K562 (cell line): ENCODE measurements around the gene TMEM239. TPM values are rescaled to one million over a fixed set of nuclear protein-coding genes. Genes with fewer than 3 reads are reported as not detected.

Experiments used
- CSDE1 ChIP-seq, 2 experiments: fragments of 450-650 bp; IDR thresholded peaks; 2 replicates each; pipeline ENCODE4 v1.6.1; 2016; ENCODE audit warnings: mild to moderate bottlenecking in 1 of 2
- FOXM1 ChIP-seq, 2 experiments: fragments of 450-650 bp in 1 of 2; sonication (generic) in 1 of 2; formaldehyde crosslinking in 1 of 2; IDR thresholded peaks; 2 replicates each; pipeline versions ENCODE4 v1.6.1 to v1.9.0; 2017 to 2022; ENCODE audit warnings: low read depth in 2 of 2, mild to moderate bottlenecking in 2 of 2, missing genetic modification reagents in 1 of 2, moderate library complexity in 1 of 2
- HDAC2 ChIP-seq: fragments of 450-650 bp; IDR thresholded peaks from 2 replicates; pipeline ENCODE4 v1.6.1; 2016; ENCODE audit warnings: mild to moderate bottlenecking
- HMBOX1 ChIP-seq: sonication (generic); IDR thresholded peaks from 2 replicates; pipeline ENCODE4 v1.6.1; 2016
- PRPF4 ChIP-seq: fragments of 200-400 bp; formaldehyde crosslinking; IDR thresholded peaks from one replicate; pipeline ENCODE4 v1.6.1; 2017; ENCODE audit warnings: low read length, low read depth, mild to moderate bottlenecking; ENCODE audit not compliant: insufficient read depth, poor library complexity, severe bottlenecking
- RUNX1 ChIP-seq: sonication (generic); IDR thresholded peaks from 2 replicates; pipeline ENCODE4 v1.6.1; 2016; ENCODE audit warnings: antibody characterized with exemption, low read depth
- polyA plus RNA-seq, 8 experiments: library from polyadenylated mRNA; depleted of rRNA in 4 of 8; stranded (reverse) in 5 of 8; unstranded in 3 of 8; fragments of >200 nt; fragmentation: Nextera tagmentation in 2 of 8; fragmentation: Illumina TruSeq in 1 of 8; extraction: Ambion mirVana in 2 of 8; extraction: Trizol in 1 of 8; gene quantifications; 2 replicates each; pipeline versions ENCODE4 v1.2.1 to v1.2.3, GENCODE V29; 2011 to 2014; ENCODE audit warnings: inconsistent platforms in 1 of 8, missing spikeins in 1 of 8
- total RNA-seq, 7 experiments: library from RNA; depleted of rRNA in 6 of 7; stranded (reverse); fragments of >200 nt in 6 of 7; fragmentation: Illumina TruSeq in 2 of 7; extraction: Trizol in 2 of 7; gene quantifications; 2 replicates each; pipeline versions ENCODE4 v1.2.1 to v1.2.3, GENCODE V29; 2011 to 2021; ENCODE audit warnings: low replicate concordance in 1 of 7
- TF ChIP-seq, protein P1 (sequence below): fragments of 200-600 bp; sonication (generic); IDR thresholded peaks from one replicate; pipeline ENCODE4 v1.6.1; 2012; ENCODE audit warnings: mild to moderate bottlenecking, low read depth, low read length, inconsistent platforms
- TF ChIP-seq, protein P2 (sequence below): fragments of 250-450 bp; sonication (Bioruptor Pico); IDR thresholded peaks from 2 replicates; pipeline ENCODE4 v1.8.0; 2021; ENCODE audit warnings: mild to moderate bottlenecking, moderate library complexity
- TF ChIP-seq, protein P3 (sequence below), 2 experiments: fragments of 450-650 bp in 1 of 2; sonication (generic) in 1 of 2; formaldehyde crosslinking; conservative IDR thresholded peaks; 2 replicates each; pipeline versions ENCODE4 v1.4.0 to v1.8.1; 2020 to 2022; ENCODE audit warnings: mild to moderate bottlenecking in 1 of 2, missing genetic modification reagents in 1 of 2

Gene TMEM239
- total and polyA plus RNA-seq, 9 of the 15 experiments (the other 6 are each of a cell fraction or from before 2014, with no cell fraction given) = not detected

DNA sequence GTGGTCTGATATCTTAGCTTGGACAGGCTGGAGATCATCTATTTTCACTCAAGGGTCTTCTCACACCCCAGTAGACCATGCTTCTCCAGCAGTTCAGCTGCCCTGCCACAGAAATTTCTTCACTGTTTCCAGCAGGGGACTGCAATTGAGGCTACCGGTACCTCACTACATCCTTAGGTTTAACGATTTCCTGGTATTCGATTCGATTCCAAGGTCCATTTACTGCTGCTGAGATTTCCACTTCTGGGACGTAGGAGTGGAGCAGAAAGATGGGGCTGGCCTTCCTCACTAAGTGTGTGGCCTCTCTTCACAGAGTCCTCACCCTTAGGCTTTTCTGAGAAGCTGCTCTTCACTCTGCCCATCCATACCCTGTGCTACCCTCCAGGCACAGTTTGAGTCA, 30.5 kb downstream of the TMEM239 start (continued):
- TF ChIP-seq, protein P1, sequence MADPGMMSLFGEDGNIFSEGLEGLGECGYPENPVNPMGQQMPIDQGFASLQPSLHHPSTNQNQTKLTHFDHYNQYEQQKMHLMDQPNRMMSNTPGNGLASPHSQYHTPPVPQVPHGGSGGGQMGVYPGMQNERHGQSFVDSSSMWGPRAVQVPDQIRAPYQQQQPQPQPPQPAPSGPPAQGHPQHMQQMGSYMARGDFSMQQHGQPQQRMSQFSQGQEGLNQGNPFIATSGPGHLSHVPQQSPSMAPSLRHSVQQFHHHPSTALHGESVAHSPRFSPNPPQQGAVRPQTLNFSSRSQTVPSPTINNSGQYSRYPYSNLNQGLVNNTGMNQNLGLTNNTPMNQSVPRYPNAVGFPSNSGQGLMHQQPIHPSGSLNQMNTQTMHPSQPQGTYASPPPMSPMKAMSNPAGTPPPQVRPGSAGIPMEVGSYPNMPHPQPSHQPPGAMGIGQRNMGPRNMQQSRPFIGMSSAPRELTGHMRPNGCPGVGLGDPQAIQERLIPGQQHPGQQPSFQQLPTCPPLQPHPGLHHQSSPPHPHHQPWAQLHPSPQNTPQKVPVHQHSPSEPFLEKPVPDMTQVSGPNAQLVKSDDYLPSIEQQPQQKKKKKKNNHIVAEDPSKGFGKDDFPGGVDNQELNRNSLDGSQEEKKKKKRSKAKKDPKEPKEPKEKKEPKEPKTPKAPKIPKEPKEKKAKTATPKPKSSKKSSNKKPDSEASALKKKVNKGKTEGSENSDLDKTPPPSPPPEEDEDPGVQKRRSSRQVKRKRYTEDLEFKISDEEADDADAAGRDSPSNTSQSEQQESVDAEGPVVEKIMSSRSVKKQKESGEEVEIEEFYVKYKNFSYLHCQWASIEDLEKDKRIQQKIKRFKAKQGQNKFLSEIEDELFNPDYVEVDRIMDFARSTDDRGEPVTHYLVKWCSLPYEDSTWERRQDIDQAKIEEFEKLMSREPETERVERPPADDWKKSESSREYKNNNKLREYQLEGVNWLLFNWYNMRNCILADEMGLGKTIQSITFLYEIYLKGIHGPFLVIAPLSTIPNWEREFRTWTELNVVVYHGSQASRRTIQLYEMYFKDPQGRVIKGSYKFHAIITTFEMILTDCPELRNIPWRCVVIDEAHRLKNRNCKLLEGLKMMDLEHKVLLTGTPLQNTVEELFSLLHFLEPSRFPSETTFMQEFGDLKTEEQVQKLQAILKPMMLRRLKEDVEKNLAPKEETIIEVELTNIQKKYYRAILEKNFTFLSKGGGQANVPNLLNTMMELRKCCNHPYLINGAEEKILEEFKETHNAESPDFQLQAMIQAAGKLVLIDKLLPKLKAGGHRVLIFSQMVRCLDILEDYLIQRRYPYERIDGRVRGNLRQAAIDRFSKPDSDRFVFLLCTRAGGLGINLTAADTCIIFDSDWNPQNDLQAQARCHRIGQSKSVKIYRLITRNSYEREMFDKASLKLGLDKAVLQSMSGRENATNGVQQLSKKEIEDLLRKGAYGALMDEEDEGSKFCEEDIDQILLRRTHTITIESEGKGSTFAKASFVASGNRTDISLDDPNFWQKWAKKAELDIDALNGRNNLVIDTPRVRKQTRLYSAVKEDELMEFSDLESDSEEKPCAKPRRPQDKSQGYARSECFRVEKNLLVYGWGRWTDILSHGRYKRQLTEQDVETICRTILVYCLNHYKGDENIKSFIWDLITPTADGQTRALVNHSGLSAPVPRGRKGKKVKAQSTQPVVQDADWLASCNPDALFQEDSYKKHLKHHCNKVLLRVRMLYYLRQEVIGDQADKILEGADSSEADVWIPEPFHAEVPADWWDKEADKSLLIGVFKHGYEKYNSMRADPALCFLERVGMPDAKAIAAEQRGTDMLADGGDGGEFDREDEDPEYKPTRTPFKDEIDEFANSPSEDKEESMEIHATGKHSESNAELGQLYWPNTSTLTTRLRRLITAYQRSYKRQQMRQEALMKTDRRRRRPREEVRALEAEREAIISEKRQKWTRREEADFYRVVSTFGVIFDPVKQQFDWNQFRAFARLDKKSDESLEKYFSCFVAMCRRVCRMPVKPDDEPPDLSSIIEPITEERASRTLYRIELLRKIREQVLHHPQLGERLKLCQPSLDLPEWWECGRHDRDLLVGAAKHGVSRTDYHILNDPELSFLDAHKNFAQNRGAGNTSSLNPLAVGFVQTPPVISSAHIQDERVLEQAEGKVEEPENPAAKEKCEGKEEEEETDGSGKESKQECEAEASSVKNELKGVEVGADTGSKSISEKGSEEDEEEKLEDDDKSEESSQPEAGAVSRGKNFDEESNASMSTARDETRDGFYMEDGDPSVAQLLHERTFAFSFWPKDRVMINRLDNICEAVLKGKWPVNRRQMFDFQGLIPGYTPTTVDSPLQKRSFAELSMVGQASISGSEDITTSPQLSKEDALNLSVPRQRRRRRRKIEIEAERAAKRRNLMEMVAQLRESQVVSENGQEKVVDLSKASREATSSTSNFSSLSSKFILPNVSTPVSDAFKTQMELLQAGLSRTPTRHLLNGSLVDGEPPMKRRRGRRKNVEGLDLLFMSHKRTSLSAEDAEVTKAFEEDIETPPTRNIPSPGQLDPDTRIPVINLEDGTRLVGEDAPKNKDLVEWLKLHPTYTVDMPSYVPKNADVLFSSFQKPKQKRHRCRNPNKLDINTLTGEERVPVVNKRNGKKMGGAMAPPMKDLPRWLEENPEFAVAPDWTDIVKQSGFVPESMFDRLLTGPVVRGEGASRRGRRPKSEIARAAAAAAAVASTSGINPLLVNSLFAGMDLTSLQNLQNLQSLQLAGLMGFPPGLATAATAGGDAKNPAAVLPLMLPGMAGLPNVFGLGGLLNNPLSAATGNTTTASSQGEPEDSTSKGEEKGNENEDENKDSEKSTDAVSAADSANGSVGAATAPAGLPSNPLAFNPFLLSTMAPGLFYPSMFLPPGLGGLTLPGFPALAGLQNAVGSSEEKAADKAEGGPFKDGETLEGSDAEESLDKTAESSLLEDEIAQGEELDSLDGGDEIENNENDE = no peak
- TF ChIP-seq PRPF4 (no peak), HMBOX1 (no peak), RUNX1 (no peak), HDAC2 (no peak), FOXM1 (IDR thresholded peaks at IDR 0.05; ENCODE audit: low read depth) (no peak), FOXM1 (CRISPR knock-in tag; IDR thresholded peaks at IDR 0.05; ENCODE audit: low read depth) (no peak), CSDE1 (IDR thresholded peaks at IDR 0.05) (no peak)
- TF ChIP-seq, protein P2, sequence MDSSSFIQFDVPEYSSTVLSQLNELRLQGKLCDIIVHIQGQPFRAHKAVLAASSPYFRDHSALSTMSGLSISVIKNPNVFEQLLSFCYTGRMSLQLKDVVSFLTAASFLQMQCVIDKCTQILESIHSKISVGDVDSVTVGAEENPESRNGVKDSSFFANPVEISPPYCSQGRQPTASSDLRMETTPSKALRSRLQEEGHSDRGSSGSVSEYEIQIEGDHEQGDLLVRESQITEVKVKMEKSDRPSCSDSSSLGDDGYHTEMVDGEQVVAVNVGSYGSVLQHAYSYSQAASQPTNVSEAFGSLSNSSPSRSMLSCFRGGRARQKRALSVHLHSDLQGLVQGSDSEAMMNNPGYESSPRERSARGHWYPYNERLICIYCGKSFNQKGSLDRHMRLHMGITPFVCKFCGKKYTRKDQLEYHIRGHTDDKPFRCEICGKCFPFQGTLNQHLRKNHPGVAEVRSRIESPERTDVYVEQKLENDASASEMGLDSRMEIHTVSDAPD (CRISPR knock-in tag) = no peak
- TF ChIP-seq, protein P3, sequence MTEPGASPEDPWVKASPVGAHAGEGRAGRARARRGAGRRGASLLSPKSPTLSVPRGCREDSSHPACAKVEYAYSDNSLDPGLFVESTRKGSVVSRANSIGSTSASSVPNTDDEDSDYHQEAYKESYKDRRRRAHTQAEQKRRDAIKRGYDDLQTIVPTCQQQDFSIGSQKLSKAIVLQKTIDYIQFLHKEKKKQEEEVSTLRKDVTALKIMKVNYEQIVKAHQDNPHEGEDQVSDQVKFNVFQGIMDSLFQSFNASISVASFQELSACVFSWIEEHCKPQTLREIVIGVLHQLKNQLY (CRISPR knock-in tag; conservative IDR thresholded peaks at IDR 0.05) = no peak
- TF ChIP-seq, all 486 proteins: peak for 0
